GM19099 (cell line): Measurements from ENCODE around the gene SLC9A5.

Experiments used
- POLR2A ChIP-seq: IDR thresholded peaks from 3 replicates; pipeline ENCODE4 v1.6.1; 2011; ENCODE audit warnings: low read depth; ENCODE audit not compliant: insufficient read length; ENCODE audit errors: extremely low read depth

SLC9A5 gene

GRCh38 chr16:67278773-67279295 is 30.1 kb downstream of the SLC9A5 start:
- TF ChIP-seq POLR2A = no peak

GRCh38 chr16:67279296-67280089 is 30.7 kb downstream of the SLC9A5 start, which contains the start of gene PLEKHG4:
PLEKHG4 (plus strand) TSS chr16:67279532; CDS start chr16:67280045, 513 bp downstream.
- no peak for TF ChIP-seq POLR2A

GRCh38 chr16:67280090-67281015 is 31.6 kb downstream of the SLC9A5 start:
- no peak for TF ChIP-seq POLR2A

- TF ChIP-seq POLR2A = no peak
These were observed 33.0 kb downstream of the SLC9A5 start for GRCh38 chr16:67281536-67282446.

DNA sequence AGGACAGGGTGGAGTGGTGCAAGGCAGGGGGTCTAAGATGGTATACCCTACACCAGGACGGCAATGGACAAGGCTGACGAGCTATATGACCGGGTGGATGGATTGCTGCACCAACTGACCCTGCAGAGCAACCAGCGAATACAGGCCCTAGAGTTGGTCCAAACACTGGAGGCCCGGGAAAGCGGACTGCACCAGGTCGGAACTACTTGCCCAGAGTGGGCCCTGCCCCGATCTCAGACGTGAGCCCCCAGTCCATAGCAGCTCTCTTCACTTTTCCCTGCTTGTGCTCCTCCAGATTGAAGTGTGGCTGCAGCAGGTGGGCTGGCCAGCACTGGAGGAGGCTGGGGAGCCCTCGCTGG is 33.6 kb downstream of the SLC9A5 start:
- no peak for TF ChIP-seq POLR2A

GRCh38 chr16:67283039-67283825 is 34.5 kb downstream of the SLC9A5 start:
- no peak for TF ChIP-seq POLR2A

DNA sequence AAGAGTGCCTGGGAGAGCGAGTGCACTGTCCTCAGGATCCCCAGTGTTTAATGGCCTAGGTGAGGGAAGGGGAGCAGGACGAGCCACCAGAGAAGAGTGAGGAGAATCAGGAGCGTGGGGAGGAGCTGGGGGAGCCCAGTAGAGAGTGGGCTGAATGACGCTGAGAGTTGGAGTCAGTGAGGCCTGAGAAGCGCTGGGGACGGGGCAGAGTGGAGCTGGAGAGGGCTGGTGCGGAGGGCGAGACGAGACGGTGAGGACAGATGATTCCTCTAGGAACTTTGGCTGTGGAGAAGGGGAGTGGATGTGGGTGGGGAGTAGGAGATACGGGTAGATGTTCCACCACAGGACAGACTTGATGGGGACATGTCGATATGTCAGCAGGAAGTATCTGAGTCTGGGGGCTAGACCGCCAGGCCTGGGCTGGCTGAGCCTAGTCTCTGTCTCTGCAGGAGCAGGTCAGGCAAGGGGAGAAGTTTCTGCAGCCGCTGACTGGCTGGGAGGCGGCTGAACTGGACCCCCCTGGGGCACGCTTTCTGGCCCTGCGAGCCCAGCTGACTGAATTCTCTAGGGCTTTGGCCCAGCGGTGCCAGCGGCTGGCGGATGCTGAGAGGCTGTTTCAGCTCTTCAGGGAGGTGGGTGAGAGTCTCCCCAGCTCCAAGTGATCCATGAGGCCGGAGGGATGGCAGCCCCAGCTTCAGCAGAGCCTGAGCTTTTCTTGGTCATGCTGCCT is 35.2 kb downstream of the SLC9A5 start:
- TF ChIP-seq POLR2A = no peak

- TF ChIP-seq POLR2A = no peak
These were observed 36.2 kb downstream of the SLC9A5 start for GRCh38 chr16:67284699-67285646.

- no peak for TF ChIP-seq POLR2A
These were observed 37.9 kb downstream of the SLC9A5 start for GRCh38 chr16:67286441-67287235.

- TF ChIP-seq POLR2A = no peak
These were observed 39.2 kb downstream of the SLC9A5 start for GRCh38 chr16:67287960-67288359.

GRCh38 chr16:67291461-67291860 is 42.7 kb downstream of the SLC9A5 start:
- TF ChIP-seq POLR2A = no peak
